Measurements from ENCODE around the gene CDK14.

GRCh38 chr7:91233212-91233611 lies 637.1 kb downstream of the CDK14 start:
- TF ChIP-seq CTCF (IDR thresholded peaks at IDR 0.05; ENCODE audit: low read depth, low read length) (no peak), EZH2phosphoT487 (IDR thresholded peaks at IDR 0.05; ENCODE audit: low read depth) (no peak)

All from OCI-LY3 (cell line).